HT-29 (cell line): ENCODE data around the gene PKN1. TPM values are rescaled to one million over a fixed set of nuclear protein-coding genes. Genes with fewer than 3 reads are reported as not detected.
A peak's percentile ranks its signal among the peaks of the same experiment; 100 is the strongest.

Experiments used
- DNase-seq: peaks from one replicate; pipeline ENCODE4 v3.0.0-alpha.2; 2015; ENCODE audit warnings: low spot score
- small RNA-seq: library from RNA; depleted of rRNA; stranded (forward); fragments of <200 nt; gene quantifications from one replicate; pipeline ENCODE3, GENCODE V24; 2014
- total RNA-seq: library from RNA; depleted of rRNA; stranded (reverse); fragments of >200 nt; shearing (Covaris generic); gene quantifications from 2 replicates; pipeline ENCODE4 v1.2.3, GENCODE V29; 2014; rRNA removed

The PKN1 gene
- total RNA-seq, 1 experiment from 2014 or later, result 66.9 TPM

- no peak for DNase-seq
Measured at GRCh38 chr19:14512406-14512961, 79.4 kb downstream of the PKN1 start.

- no peak for DNase-seq
Measured at GRCh38 chr19:14514215-14514863, 81.2 kb downstream of the PKN1 start.

- DNase-seq, result no peak
Measured at GRCh38 chr19:14515501-14516047, 82.5 kb downstream of the PKN1 start.

- no peak for DNase-seq
Measured at GRCh38 chr19:14516048-14516534, 83.0 kb downstream of the PKN1 start.

- DNase-seq, result no peak
Measured at GRCh38 chr19:14516746-14517438, 83.8 kb downstream of the PKN1 start.

GRCh38 chr19:14517446-14517839, 84.3 kb downstream of the PKN1 start:
- DNase-seq, result no peak

GRCh38 chr19:14517840-14518505, 84.9 kb downstream of the PKN1 start, which contains the start of gene DNAJB1:
TSS of gene DNAJB1 (minus strand) at chr19:14518397. CDS start at chr19:14518349, 48 bp downstream.
- DNase-seq, result peak; percentile 61

- DNase-seq, result no peak
Measured at GRCh38 chr19:14519245-14519859, 86.2 kb downstream of the PKN1 start.

- peak; percentile 73 for DNase-seq
Measured at GRCh38 chr19:14519860-14520407, 86.8 kb downstream of the PKN1 start.

- no peak for DNase-seq
Measured at GRCh38 chr19:14520543-14520942, 87.4 kb downstream of the PKN1 start.

Small RNA genes lying within 50 kb of the gene (small RNA-seq; reads per million reads assigned to genes)
- not detected for gene SNRPGP15

Other genes starting within 250 kb of the PKN1 start
- 1.2 and 2.0 TPM in 2 replicates for gene ADGRL1, start 227.1 kb upstream of the PKN1 start, total RNA-seq
- gene ADGRE5, start 51.9 kb upstream of the PKN1 start, total RNA-seq, result 41.4 and 62.8 TPM in 2 replicates
- 185 and 196 TPM in 2 replicates for gene DDX39A, start 14.0 kb upstream of the PKN1 start, total RNA-seq
- gene PTGER1, start 42.0 kb downstream of the PKN1 start, total RNA-seq, result 0.31 TPM in 1 of 2 replicates, not detected in the other
- 296 and 305 TPM in 2 replicates for gene GIPC1, start 62.8 kb downstream of the PKN1 start, total RNA-seq
- gene DNAJB1, start 85.1 kb downstream of the PKN1 start, total RNA-seq, result 77.7 and 79.9 TPM in 2 replicates
- gene TECR, start 96.3 kb downstream of the PKN1 start, total RNA-seq, result 117 and 146 TPM in 2 replicates
- 482 and 492 TPM in 2 replicates for gene NDUFB7, start 138.8 kb downstream of the PKN1 start, total RNA-seq
- not detected in 2 replicates for gene CLEC17A, start 149.8 kb downstream of the PKN1 start, total RNA-seq
- not detected in 2 replicates for gene ADGRE3, start 241.5 kb downstream of the PKN1 start, total RNA-seq